Spleen (tissue), 7 donors: ENCODE data around the gene ISG20.

Source experiments
- POLR2A ChIP-seq, 3 donors: fragments of 450-650 bp; IDR thresholded peaks; one replicate each; pipeline ENCODE4 v1.5.1; 2017; ENCODE audit warnings: antibody characterized with exemption in 3 of 3, mild to moderate bottlenecking in 1 of 3
- TF ChIP-seq, protein P1 (sequence below), 11 experiments: fragments of 200-600 bp in 7 of 11; fragments of 450-650 bp in 4 of 11; sonication (generic) in 4 of 11; IDR thresholded peaks in 8 of 11; conservative IDR thresholded peaks in 3 of 11; 1 replicate in 7 of 11; 2 replicates in 4 of 11; pipeline versions ENCODE4 v1.4.0 to v1.8.0; 2016 to 2021; ENCODE audit warnings: antibody characterized with exemption in 11 of 11, inconsistent platforms in 4 of 11, mild to moderate bottlenecking in 1 of 11
- donor health status: DM: no; HTN: no; CAD: no; lungs with moderate emphysema.
- donor health status: DM: no; HTN: no; CAD: no.
- donor health status: DM: no; HTN: no; CAD: no.

DNA sequence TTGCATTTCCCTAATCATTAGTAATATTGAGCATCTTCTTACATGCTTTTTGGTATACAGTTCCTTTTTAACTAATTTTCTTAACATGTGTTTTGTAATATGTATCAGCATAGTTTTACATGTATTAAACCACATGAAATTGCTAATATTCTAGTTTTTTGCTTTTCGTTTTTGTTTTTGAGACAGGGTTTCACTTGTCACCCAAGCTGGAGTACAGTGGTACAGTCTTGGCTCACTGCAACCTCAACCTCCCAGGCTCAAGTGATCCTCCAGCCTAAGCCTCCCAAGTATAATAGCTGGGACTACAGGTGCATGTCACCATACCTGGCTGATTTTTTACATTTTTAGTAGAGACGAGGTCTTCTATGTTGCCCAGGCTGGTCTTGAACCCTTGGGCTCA, 4.4 kb upstream of the ISG20 start:
- TF ChIP-seq, protein P1, sequence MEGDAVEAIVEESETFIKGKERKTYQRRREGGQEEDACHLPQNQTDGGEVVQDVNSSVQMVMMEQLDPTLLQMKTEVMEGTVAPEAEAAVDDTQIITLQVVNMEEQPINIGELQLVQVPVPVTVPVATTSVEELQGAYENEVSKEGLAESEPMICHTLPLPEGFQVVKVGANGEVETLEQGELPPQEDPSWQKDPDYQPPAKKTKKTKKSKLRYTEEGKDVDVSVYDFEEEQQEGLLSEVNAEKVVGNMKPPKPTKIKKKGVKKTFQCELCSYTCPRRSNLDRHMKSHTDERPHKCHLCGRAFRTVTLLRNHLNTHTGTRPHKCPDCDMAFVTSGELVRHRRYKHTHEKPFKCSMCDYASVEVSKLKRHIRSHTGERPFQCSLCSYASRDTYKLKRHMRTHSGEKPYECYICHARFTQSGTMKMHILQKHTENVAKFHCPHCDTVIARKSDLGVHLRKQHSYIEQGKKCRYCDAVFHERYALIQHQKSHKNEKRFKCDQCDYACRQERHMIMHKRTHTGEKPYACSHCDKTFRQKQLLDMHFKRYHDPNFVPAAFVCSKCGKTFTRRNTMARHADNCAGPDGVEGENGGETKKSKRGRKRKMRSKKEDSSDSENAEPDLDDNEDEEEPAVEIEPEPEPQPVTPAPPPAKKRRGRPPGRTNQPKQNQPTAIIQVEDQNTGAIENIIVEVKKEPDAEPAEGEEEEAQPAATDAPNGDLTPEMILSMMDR (IDR thresholded peaks at IDR 0.05 in 8 of 11, conservative IDR thresholded peaks at IDR 0.05 in 3 of 11) = no peak
- no peak for TF ChIP-seq POLR2A (IDR thresholded peaks at IDR 0.05)
